Common myeloid progenitor, CD34-positive (primary cell): ENCODE results near the gene DCAF10. TPM values are rescaled to one million over a fixed set of nuclear protein-coding genes. Genes with fewer than 3 reads are reported as not detected.
"Not testable (repeated sequence)": the region's sequence is repeated elsewhere in the genome, so short reads cannot be mapped to it uniquely, and the experiment has no call there.

Experiments used
- CTCF ChIA-PET: fragments of 350-600 bp; sonication (Branson Sonifier 250); formaldehyde crosslinking; loops from one replicate; lab custom pipeline; 2021; ENCODE audit warnings: antibody characterized with exemption; lab: Charles Lee
- POLR2A ChIA-PET: fragments of 350-600 bp; sonication (Branson Sonifier 250); formaldehyde crosslinking; loops from one replicate; lab custom pipeline; 2021; ENCODE audit warnings: antibody characterized with exemption; lab: Charles Lee
- DNase-seq, 3 donors: peaks; one replicate each; pipeline versions ENCODE4 v3.0.0 to v3.0.0-alpha.2; 2013
- H3K27ac ChIP-seq, 2 experiments: 1 replicate in 1 of 2; 2 replicates in 1 of 2; pipeline ENCODE4 v1.7.0; 2013; ENCODE audit warnings: inconsistent platforms in 2 of 2, low read length in 2 of 2, mild to moderate bottlenecking in 2 of 2, low read depth in 1 of 2, moderate library complexity in 1 of 2; ENCODE audit not compliant: severe bottlenecking in 2 of 2, insufficient read depth in 1 of 2, poor library complexity in 1 of 2
- H3K27me3 ChIP-seq, 5 experiments: replicated peaks in 2 of 5; 1 replicate in 3 of 5; 2 replicates in 2 of 5; pipeline versions ENCODE4 v1.6.1 to v1.7.0; 2013; ENCODE audit warnings: low read length in 4 of 5, mild to moderate bottlenecking in 2 of 5, moderate library complexity in 2 of 5, inconsistent platforms in 1 of 5; ENCODE audit not compliant: insufficient read depth in 5 of 5, control insufficient read depth in 4 of 5
- H3K36me3 ChIP-seq, 4 experiments: 1 replicate in 2 of 4; 2 replicates in 2 of 4; pipeline versions ENCODE4 v1.6.1 to v1.7.0; 2013; ENCODE audit warnings: low read length in 3 of 4, control low read depth in 1 of 4, mild to moderate bottlenecking in 1 of 4; ENCODE audit not compliant: control insufficient read depth in 4 of 4, insufficient read depth in 4 of 4
- H3K4me1 ChIP-seq, 4 experiments: 1 replicate in 3 of 4; 2 replicates in 1 of 4; pipeline versions ENCODE4 v1.6.1 to v1.7.1; 2013; ENCODE audit warnings: low read length in 3 of 4, mild to moderate bottlenecking in 3 of 4, control low read depth in 1 of 4, inconsistent platforms in 1 of 4, moderate library complexity in 1 of 4; ENCODE audit not compliant: control insufficient read depth in 4 of 4, insufficient read depth in 4 of 4; ENCODE audit errors: control extremely low read depth in 1 of 4
- H3K4me3 ChIP-seq, 7 experiments: 1 replicate in 4 of 7; 2 replicates in 3 of 7; pipeline versions ENCODE4 v1.5.1 to v1.7.0; 2013; ENCODE audit warnings: mild to moderate bottlenecking in 7 of 7, low read length in 6 of 7, moderate library complexity in 6 of 7, inconsistent platforms in 2 of 7, low read depth in 2 of 7, control low read depth in 1 of 7; ENCODE audit not compliant: insufficient read depth in 4 of 7, control insufficient read depth in 1 of 7; ENCODE audit errors: extremely low read depth in 1 of 7
- H3K9me3 ChIP-seq, 5 experiments: 1 replicate in 4 of 5; 2 replicates in 1 of 5; pipeline versions ENCODE4 v1.6.1 to v1.7.1; 2013; ENCODE audit warnings: low read length in 4 of 5, mild to moderate bottlenecking in 2 of 5, inconsistent platforms in 1 of 5, low read depth in 1 of 5, moderate library complexity in 1 of 5; ENCODE audit not compliant: control insufficient read depth in 4 of 5, insufficient read depth in 2 of 5; ENCODE audit errors: control extremely low read depth in 1 of 5
- WGBS: methylation state at CpG from one replicate; pipeline ENCODE4 v1.1.5; 2013; ENCODE audit not compliant: insufficient coverage; 5-methylcytosine and 5-hydroxymethylcytosine counted together
- polyA plus RNA-seq: library from polyadenylated mRNA; unstranded; fragments of 120-200 nt; gene quantifications from one replicate; pipeline ENCODE4 v1.2.1, GENCODE V29; 2013

The DCAF10 gene
- 18.4 TPM for polyA plus RNA-seq

GRCh38 chr9:37800631-37801286 is at the start of gene DCAF10:
DCAF10 (plus strand) TSS chr9:37800797; CDS start chr9:37800867, 70 bp downstream.
- POLR2A ChIA-PET, result interaction anchor here (1.1 to 1.4 kb wide), 2 partner anchors 16 to 52 kb away, joined by 3 to 7 read pairs; partner anchors contain the start of gene EXOSC3
- peak; percentile 89 to 92 (median 91) for DNase-seq
- Histone ChIP-seq H3K4me1 (peaks cover 15 to 29% (median 21%) of the 10 kb centered on the region in 4 experiments), H3K27me3 (no peaks in the 10 kb centered on the region), H3K4me3 (peak within 1 kb of the TSS; percentile 71 to 98 (median 89)), H3K36me3 (no peaks in the 10 kb centered on the region), H3K27ac (peak within 1 kb of the TSS; percentile 70 to 87), H3K9me3 (no peaks in the 10 kb centered on the region)
- CTCF ChIA-PET, result interaction anchor here (0.9 to 1.5 kb wide), 2 partner anchors 16 to 25 kb away, joined by 3 to 4 read pairs; partner anchors contain the start of gene EXOSC3
- 0% methylated on average over 50 of the region's 72 CpGs for WGBS

GRCh38 chr9:37751186-37751585 is 49.4 kb upstream of the DCAF10 start:
- Histone ChIP-seq H3K36me3 (no peaks in the 10 kb centered on the region), H3K27ac (no peak overlapping the region), H3K4me1 (peaks cover 7 to 15% (median 11%) of the 10 kb centered on the region in 4 experiments), H3K27me3 (no peaks in the 10 kb centered on the region), H3K4me3 (no peak overlapping the region), H3K9me3 (no peaks in the 10 kb centered on the region)
- WGBS, result 94% methylated on average over 4 of the region's 6 CpGs
- CTCF ChIA-PET, result no interaction called here
- POLR2A ChIA-PET, result no interaction called here
- DNase-seq, result no peak

DNA sequence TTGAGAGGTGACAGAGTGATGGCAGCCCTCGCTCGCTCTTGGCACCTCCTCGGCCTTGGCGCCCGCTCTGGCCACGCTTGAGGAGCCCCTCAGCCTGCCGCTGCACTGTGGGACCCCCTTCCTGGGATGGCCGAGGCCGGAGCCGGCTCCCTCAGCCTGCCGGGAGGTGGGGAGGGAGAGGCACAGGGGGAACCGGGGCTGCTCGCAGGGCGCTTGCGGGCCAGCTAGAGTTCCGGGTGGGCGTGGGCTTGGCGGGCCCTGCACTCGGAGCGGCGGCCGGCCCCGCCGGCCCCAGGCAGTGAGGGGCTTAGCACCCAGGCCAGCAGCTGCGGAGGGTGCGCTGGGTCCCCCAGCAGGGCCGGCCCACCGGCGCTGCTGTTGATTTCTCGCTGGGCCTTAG is 48.9 kb upstream of the DCAF10 start:
- H3K27ac ChIP-seq, POLR2A ChIA-PET, DNase-seq, H3K27me3 ChIP-seq, H3K9me3 ChIP-seq, CTCF ChIA-PET, H3K36me3 ChIP-seq, H3K4me3 ChIP-seq: not testable (repeated sequence)
- 89% methylated on average over 7 of the region's 30 CpGs for WGBS
- peaks cover 7 to 15% (median 11%) of the 10 kb centered on the region in 4 experiments for H3K4me1 ChIP-seq

DNA sequence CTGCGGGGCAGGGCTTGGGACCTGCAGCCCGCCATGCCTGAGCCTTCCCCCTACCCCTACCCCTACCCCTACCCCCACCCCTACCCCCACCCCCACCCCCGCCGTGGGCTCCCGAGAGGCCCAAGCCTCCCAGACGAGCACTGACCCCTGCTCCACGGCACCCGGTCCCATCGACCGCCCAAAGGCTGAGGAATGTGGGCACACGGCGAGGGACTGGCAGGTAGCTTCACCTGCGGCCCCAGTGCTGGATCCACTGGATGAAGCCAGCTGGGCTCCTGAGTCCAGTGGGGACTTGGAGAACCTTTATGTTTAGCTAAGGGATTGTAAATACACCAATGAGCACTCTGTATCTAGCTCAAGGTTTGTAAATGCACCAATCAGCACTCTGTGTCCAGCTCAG is 48.5 kb upstream of the DCAF10 start:
- H3K27ac ChIP-seq, DNase-seq, H3K4me3 ChIP-seq, H3K9me3 ChIP-seq, H3K27me3 ChIP-seq, H3K36me3 ChIP-seq, CTCF ChIA-PET: not testable (repeated sequence)
- H3K4me1 ChIP-seq, result peaks cover 7 to 15% (median 11%) of the 10 kb centered on the region in 4 experiments
- POLR2A ChIA-PET, result interaction anchor here (0.6 kb wide), 1 partner anchor 58 kb away, joined by 3 read pairs; no protein-coding TSS in a partner anchor
- WGBS, result no CpG with 5 or more reads among the region's 13 CpGs

GRCh38 chr9:37752642-37753488 is 47.7 kb upstream of the DCAF10 start:
- Histone ChIP-seq H3K4me3 (peak overlapping the region in 6 of 7 experiments; percentile 52 to 95 (median 86)), H3K27ac (peak overlapping the region in 1 of 2 experiments; percentile 92)

DNA sequence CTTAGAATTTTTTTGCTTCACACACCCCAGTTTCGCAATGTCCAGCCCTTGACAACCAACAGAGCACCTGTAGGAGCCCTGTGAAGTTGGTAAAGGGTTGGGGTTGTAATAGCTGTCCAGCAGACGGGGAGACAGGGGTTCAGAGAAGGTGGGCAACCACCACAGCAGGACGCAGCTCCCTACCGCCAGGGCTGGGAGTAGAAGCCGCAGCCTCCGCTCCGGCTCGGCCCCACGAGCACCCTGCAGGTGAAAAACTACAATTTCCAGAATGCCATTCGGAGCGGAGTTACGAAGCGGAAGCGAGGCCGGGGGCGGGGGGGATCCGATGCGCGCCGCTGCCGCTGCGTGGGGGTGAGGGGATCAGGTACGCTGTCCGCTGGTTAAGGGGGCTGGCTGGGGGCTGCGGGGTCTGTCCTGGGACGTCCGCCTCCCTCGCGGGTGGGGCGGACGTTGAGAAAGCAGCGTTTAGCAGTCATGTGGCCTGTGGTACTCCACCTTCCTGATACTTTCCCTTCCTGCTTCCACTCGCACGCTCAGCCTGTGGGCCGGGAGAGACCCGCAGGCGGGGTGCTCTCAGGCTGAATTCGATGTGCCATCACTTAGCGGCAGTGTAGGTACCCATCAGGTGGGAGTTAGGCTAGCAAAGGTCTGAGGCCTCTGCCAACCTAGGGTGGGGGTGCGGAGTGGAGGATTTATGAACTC is 47.0 kb upstream of the DCAF10 start, which contains the start of gene TRMT10B:
TSS of gene TRMT10B (plus strand) at position 317 of the 702 bp plus-strand sequence. CDS start 8,127 bp downstream, outside the sequence.
- ChIA-PET POLR2A (no interaction called here), CTCF (no interaction called here)
- peak within 1 kb of the TSS; percentile 52 to 96 (median 86) for H3K4me3 ChIP-seq
- H3K9me3 ChIP-seq, result no peaks in the 10 kb centered on the region
- peak; percentile 71 to 87 (median 85) for DNase-seq
- WGBS, result 0% methylated on average over 25 of the region's 40 CpGs
- no peaks in the 10 kb centered on the region for H3K27me3 ChIP-seq
- H3K36me3 ChIP-seq, result no peaks in the 10 kb centered on the region
- H3K4me1 ChIP-seq, result peaks cover 7 to 15% (median 11%) of the 10 kb centered on the region in 4 experiments
- H3K27ac ChIP-seq, result peak within 1 kb of the TSS; percentile 70 to 92

More at GRCh38 chr9:37752642-37753488, 47.7 kb upstream of the DCAF10 start:
- Histone ChIP-seq H3K4me1 (peaks cover 7 to 15% (median 11%) of the 10 kb centered on the region in 4 experiments), H3K36me3 (no peaks in the 10 kb centered on the region), H3K9me3 (no peaks in the 10 kb centered on the region), H3K27me3 (no peaks in the 10 kb centered on the region)
- POLR2A ChIA-PET, result interaction anchor here (0.6 kb wide), 1 partner anchor 57 kb away, joined by 3 read pairs; no protein-coding TSS in a partner anchor
- no peak for DNase-seq
- CTCF ChIA-PET, result no interaction called here
- WGBS, result 92% methylated on average over 26 of the region's 29 CpGs
